Right lobe of liver (tissue), 4 donors: ENCODE results near the gene LRP1.

Experiments
- POLR2A ChIP-seq: fragments of 450-650 bp; IDR thresholded peaks from one replicate; pipeline ENCODE4 v1.6.1; 2017; ENCODE audit warnings: antibody characterized with exemption, mild to moderate bottlenecking
- TF ChIP-seq, protein P1 (sequence below), 4 donors: fragments of 200-600 bp in 3 of 4; fragments of 450-650 bp in 1 of 4; IDR thresholded peaks; one replicate each; pipeline versions ENCODE4 v1.5.1 to v1.8.0; 2016 to 2022; ENCODE audit warnings: antibody characterized with exemption in 4 of 4, mild to moderate bottlenecking in 2 of 4
- donor health status: DM: no; HTN: no; CAD: no.
- donor health status: DM: no; HTN: no; CAD: no.
- donor health status: DM: no; HTN: yes; CAD: no.

DNA sequence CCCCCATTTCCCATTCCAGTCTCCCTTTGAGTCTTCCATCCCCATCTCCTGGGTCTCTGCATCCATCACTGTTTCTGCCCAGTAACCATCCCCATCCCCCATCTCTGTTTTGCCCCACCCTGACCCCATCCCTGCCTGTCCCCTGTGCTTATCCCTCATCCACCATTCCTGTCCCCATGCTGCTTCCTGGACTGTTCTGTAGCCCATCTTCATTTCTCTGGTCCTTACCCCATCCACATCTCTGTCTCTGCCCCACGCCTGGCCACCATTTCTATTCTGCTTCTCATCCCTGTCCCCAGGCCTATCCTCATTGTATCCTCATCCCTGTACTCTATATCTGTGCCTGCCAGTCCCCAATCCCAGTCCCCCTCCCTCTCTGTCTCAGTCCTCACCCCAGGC, 92.5 kb downstream of the LRP1 start:
- TF ChIP-seq POLR2A, result no peak
- TF ChIP-seq, protein P1, sequence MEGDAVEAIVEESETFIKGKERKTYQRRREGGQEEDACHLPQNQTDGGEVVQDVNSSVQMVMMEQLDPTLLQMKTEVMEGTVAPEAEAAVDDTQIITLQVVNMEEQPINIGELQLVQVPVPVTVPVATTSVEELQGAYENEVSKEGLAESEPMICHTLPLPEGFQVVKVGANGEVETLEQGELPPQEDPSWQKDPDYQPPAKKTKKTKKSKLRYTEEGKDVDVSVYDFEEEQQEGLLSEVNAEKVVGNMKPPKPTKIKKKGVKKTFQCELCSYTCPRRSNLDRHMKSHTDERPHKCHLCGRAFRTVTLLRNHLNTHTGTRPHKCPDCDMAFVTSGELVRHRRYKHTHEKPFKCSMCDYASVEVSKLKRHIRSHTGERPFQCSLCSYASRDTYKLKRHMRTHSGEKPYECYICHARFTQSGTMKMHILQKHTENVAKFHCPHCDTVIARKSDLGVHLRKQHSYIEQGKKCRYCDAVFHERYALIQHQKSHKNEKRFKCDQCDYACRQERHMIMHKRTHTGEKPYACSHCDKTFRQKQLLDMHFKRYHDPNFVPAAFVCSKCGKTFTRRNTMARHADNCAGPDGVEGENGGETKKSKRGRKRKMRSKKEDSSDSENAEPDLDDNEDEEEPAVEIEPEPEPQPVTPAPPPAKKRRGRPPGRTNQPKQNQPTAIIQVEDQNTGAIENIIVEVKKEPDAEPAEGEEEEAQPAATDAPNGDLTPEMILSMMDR (IDR thresholded peaks at IDR 0.05), result no peak
